GM19023 (cell line): Measurements from ENCODE around the gene ANO9.
"Not testable (repeated sequence)": the region's sequence is repeated elsewhere in the genome, so short reads cannot be mapped to it uniquely, and the experiment has no call there.

Source experiments
- ATAC-seq: cut with Tn5 transposase; IDR thresholded peaks from one replicate; pipeline ENCODE4 v1.9.1; 2021; ENCODE audit warnings: mild to moderate bottlenecking, moderate library complexity; ENCODE audit not compliant: unreplicated experiment

The ANO9 gene

GRCh38 chr11:472272-472671 is 30.5 kb upstream of the ANO9 start:
- ATAC-seq: no peak

GRCh38 chr11:471468-472145 is 29.8 kb upstream of the ANO9 start:
- no peak for ATAC-seq

GRCh38 chr11:469684-470560 is 28.1 kb upstream of the ANO9 start:
- no peak for ATAC-seq

GRCh38 chr11:469026-469683 is 27.3 kb upstream of the ANO9 start:
- not testable (repeated sequence) for ATAC-seq

GRCh38 chr11:468493-468892 is 26.7 kb upstream of the ANO9 start:
- no peak for ATAC-seq

GRCh38 chr11:468036-468435 is 26.2 kb upstream of the ANO9 start:
- no peak for ATAC-seq

- no peak for ATAC-seq
Observed at GRCh38 chr11:465896-466530, 24.2 kb upstream of the ANO9 start.

GRCh38 chr11:464316-464715 is 22.5 kb upstream of the ANO9 start:
- ATAC-seq: no peak

GRCh38 chr11:462107-462890 is 20.5 kb upstream of the ANO9 start:
- ATAC-seq: no peak

GRCh38 chr11:461626-462025 is 19.8 kb upstream of the ANO9 start:
- ATAC-seq: no peak

- no peak for ATAC-seq
Observed at GRCh38 chr11:460331-461199, 18.8 kb upstream of the ANO9 start.

GRCh38 chr11:459511-460220 is 17.9 kb upstream of the ANO9 start:
- ATAC-seq: no peak

- no peak for ATAC-seq
Observed at GRCh38 chr11:457111-457760, 15.4 kb upstream of the ANO9 start.

- ATAC-seq: no peak
Observed at GRCh38 chr11:456533-456932, 14.7 kb upstream of the ANO9 start.

- ATAC-seq: no peak
Observed at GRCh38 chr11:455566-456147, 13.8 kb upstream of the ANO9 start.

GRCh38 chr11:454801-455565 is 13.2 kb upstream of the ANO9 start:
- no peak for ATAC-seq

GRCh38 chr11:454043-454442 is 12.2 kb upstream of the ANO9 start:
- ATAC-seq: no peak
